Measurements from ENCODE around the gene MLXIP. TPM values are rescaled to one million over a fixed set of nuclear protein-coding genes. Genes with fewer than 3 reads are reported as not detected.

The MLXIP gene
- total and polyA plus RNA-seq, 9 of the 15 experiments (the other 6 are each of a cell fraction or from before 2014, with no cell fraction given), result 2.2 to 66.3 (median 18.1) TPM

DNA sequence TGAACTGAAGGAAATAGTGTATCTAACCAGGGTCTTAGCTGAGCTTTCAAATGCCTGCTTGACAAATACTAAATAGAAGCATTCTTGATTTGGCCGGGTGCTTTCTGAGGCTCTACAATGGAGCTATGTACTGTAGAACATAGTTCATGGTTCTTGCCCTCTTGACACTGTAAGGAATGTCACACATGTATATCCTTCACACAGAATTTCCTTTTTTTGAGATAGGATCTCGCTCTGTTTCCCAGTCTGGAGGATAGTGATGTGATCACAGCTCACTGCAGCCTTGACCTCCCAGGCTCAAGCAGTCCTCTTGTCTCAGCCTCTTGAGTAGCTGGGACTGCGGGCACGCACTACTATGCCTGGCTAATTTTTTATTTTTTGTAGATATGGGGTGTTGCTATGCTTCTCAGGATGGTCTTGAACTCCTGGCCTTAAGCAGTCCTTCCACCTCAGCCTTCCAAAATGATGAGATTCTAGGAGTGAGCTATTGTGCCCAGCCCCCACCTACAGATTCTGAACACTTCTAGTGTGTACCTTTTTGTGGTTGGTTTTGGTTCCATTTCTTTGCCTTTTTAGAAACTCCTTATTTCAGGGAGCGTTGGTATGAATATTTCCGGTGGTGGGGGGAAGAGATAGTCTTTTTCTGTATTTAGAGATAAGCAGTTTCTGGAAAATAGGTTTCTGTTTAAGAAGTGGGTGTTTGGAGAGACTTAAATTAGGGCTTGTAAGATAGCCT, 4.2 kb downstream of the MLXIP start (continued):
- TF ChIP-seq CCNT2 (IDR thresholded peaks at IDR 0.05; ENCODE audit: borderline replicate concordance, extremely low read depth, insufficient read length, low read depth, low read length) (peak; percentile 37), ETV6 (IDR thresholded peaks at IDR 0.05; ENCODE audit: borderline replicate concordance in 1 of 2, low read depth in 2 of 2, low read length in 1 of 2) (no peak), ETV6 (CRISPR knock-in tag; IDR thresholded peaks at IDR 0.05; ENCODE audit: borderline replicate concordance) (no peak), POU5F1 (IDR thresholded peaks at IDR 0.05; ENCODE audit: borderline replicate concordance, low read depth, low read length, partially characterized antibody) (no peak), ZNF239 (CRISPR knock-in tag; IDR thresholded peaks at IDR 0.05) (no peak), SETDB1 (IDR thresholded peaks at IDR 0.05; ENCODE audit: low read length) (no peak), MIER1 (IDR thresholded peaks at IDR 0.05; ENCODE audit: low read depth) (0 out of 2 replicates have a peak, but pooled peaks have one; percentile 4), SMARCA4 (IDR thresholded peaks at IDR 0.05) (peak; percentile 89), MTA3 (IDR thresholded peaks at IDR 0.05; ENCODE audit: borderline replicate concordance) (no peak), ZBED1 (IDR thresholded peaks at IDR 0.05) (no peak), GTF2E2 (tag; IDR thresholded peaks at IDR 0.05) (0 out of 2 replicates have a peak, but pooled peaks have one; percentile 24), SRSF1 (IDR thresholded peaks at IDR 0.05; ENCODE audit: low read depth, low read length) (no peak)
- TF ChIP-seq, protein P1, sequence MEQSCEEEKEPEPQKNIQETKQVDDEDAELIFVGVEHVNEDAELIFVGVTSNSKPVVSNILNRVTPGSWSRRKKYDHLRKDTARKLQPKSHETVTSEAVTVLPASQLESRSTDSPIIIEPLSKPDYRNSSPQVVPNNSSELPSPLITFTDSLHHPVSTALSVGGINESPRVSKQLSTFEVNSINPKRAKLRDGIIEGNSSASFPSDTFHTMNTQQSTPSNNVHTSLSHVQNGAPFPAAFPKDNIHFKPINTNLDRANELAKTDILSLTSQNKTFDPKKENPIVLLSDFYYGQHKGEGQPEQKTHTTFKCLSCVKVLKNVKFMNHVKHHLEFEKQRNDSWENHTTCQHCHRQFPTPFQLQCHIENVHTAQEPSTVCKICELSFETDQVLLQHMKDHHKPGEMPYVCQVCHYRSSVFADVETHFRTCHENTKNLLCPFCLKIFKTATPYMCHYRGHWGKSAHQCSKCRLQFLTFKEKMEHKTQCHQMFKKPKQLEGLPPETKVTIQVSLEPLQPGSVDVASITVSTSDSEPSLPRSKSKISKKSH (CRISPR knock-in tag; IDR thresholded peaks at IDR 0.05), result no peak
- TF ChIP-seq, protein P2, sequence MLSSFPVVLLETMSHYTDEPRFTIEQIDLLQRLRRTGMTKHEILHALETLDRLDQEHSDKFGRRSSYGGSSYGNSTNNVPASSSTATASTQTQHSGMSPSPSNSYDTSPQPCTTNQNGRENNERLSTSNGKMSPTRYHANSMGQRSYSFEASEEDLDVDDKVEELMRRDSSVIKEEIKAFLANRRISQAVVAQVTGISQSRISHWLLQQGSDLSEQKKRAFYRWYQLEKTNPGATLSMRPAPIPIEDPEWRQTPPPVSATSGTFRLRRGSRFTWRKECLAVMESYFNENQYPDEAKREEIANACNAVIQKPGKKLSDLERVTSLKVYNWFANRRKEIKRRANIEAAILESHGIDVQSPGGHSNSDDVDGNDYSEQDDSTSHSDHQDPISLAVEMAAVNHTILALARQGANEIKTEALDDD (IDR thresholded peaks at IDR 0.05), result no peak

All from K562 (cell line).